C4-2B (cell line): Measurements from ENCODE around the gene ERO1A.
A peak's percentile ranks its signal among the peaks of the same experiment; 100 is the strongest.

ENCODE experiments used
- H3K27ac ChIP-seq: fragments of 450-650 bp; 2 replicates; pipeline ENCODE4 v1.5.1; 2017
- ZFX ChIP-seq: fragments of 450-650 bp; IDR thresholded peaks from 2 replicates; pipeline ENCODE4 v1.6.1; 2017
- TF ChIP-seq, protein P1 (sequence below): fragments of 450-650 bp; conservative IDR thresholded peaks from 2 replicates; pipeline ENCODE4 v1.5.1; 2017; ENCODE audit warnings: mild to moderate bottlenecking

Gene ERO1A, protein sequence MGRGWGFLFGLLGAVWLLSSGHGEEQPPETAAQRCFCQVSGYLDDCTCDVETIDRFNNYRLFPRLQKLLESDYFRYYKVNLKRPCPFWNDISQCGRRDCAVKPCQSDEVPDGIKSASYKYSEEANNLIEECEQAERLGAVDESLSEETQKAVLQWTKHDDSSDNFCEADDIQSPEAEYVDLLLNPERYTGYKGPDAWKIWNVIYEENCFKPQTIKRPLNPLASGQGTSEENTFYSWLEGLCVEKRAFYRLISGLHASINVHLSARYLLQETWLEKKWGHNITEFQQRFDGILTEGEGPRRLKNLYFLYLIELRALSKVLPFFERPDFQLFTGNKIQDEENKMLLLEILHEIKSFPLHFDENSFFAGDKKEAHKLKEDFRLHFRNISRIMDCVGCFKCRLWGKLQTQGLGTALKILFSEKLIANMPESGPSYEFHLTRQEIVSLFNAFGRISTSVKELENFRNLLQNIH

DNA sequence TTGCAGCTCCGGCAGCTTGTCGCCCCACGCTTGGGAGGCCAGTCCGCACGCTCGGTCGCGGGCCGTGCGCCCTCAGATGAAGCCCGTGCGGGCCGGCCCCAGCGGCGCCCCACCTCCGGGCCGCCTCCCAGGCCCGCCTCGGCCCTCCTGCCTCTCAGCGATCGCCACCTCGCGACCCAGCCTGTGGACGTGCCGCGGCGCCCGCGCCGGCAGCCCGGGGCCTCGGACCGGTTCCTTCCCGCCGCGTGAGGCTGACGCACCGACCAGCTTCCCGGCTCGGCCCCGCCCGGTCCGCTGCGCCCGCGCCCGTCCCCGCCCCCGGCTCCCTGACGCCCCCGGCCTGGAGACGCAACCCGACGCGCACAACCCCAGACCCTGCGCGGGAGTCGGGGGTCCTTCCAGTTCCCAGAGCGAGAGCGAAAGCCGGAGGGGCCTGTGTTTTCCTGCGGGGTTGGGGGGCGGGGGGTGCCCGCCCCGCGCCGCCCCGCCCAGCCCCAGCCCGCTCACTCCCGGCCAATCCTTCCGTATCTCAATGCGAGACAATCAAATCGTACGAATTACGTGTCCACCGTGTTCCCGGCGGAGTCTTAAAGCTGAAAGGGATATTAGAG lies at the start of gene ERO1A:
ERO1A (minus strand) TSS at position 78 of the 611 bp plus-strand sequence; CDS start at position 1, 77 bp downstream.
- H3K27ac ChIP-seq = peak within 1 kb of the TSS; percentile 92
- TF ChIP-seq, protein P1, sequence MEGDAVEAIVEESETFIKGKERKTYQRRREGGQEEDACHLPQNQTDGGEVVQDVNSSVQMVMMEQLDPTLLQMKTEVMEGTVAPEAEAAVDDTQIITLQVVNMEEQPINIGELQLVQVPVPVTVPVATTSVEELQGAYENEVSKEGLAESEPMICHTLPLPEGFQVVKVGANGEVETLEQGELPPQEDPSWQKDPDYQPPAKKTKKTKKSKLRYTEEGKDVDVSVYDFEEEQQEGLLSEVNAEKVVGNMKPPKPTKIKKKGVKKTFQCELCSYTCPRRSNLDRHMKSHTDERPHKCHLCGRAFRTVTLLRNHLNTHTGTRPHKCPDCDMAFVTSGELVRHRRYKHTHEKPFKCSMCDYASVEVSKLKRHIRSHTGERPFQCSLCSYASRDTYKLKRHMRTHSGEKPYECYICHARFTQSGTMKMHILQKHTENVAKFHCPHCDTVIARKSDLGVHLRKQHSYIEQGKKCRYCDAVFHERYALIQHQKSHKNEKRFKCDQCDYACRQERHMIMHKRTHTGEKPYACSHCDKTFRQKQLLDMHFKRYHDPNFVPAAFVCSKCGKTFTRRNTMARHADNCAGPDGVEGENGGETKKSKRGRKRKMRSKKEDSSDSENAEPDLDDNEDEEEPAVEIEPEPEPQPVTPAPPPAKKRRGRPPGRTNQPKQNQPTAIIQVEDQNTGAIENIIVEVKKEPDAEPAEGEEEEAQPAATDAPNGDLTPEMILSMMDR = no peak; the same call in none of the 2 replicates
- peak; percentile 93 for TF ChIP-seq ZFX

DNA sequence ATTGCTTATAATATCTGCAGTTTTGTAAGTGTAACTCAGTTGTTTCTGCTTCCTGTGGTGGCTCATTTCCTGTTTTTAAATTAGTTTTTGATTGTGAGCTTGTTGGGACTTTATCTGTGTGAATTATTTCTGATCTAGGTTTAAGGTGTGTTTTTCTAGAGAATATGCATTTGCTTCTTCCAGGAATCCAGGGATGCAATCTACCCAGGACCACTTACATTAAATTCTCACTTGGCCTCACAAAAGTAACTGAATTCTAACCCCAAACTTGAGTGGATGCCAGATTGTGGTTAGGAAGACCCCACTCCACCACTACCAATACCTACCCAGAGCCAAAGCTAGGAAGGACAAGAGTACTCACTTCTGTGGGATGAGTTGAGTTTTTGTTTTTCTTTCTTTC lies 46.5 kb upstream of the ERO1A start:
- H3K27ac ChIP-seq = no peak overlapping the region
- TF ChIP-seq ZFX = no peak
- TF ChIP-seq, protein P1 = no peak

DNA sequence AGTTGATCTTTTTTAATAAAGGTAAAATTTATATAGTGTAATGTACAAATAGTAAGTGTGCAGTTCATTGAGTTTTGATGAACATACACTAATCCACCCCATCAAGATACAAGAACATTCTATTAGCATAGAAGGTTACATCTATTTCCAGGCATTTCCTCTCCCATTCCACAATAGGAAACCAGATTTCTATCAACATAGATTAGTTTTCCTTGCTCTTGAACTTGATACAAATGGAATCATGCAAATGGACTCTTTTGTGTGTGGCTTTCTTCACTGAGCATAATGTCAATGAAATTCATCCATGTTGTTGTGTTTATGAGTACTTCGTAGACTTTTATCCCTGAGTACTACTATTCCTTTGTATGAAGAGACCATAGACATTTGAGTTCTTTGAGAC lies 45.4 kb upstream of the ERO1A start:
- H3K27ac ChIP-seq = no peak overlapping the region
- no peak for TF ChIP-seq ZFX
- TF ChIP-seq, protein P1 = no peak

DNA sequence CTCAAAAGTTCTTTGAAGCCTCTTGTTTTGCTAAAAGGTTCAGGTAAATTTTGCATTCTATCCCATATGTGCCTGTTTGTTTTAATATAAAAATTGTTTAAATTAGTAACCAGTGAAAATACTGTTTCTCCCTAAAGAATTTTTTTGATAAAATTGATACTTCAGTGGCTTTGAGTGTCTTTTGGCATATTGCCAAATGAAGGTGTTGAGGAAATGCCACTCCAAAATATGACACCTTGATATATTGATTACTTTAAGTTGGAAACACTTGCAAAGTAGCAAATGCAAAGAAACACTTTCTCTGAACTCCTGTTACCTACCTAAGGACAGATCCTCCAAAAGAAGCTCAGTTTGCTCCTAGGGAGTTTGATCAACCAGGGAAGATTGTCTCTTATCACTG lies 43.1 kb upstream of the ERO1A start:
- TF ChIP-seq, protein P1 = no peak
- TF ChIP-seq ZFX = no peak
- H3K27ac ChIP-seq = no peak overlapping the region

DNA sequence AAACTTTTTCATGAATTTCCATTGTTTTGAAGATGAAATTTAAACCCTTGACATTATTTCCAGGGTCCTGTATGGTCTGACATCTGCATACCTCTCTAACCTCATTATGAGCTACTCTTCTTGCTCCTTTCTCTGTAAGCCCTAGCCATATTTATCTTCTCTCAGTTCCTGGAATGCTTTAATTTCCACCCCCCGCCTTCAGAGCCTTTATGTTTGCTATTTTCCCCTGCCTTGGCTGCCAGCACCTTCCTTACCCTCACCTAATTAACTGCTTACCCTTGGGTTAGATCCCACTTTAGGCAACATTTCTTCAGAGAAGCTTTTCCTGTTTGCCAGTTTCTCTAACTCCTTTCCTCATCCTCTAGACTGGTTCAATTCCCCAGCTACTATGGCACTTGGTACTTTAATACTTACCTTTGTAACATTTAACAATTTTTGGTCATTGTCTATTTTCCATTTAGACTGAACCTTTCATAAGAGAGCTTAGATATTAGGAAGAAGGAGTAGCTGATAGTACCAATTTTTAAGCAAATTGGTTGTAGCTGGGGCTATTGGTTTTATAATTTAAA lies 40.6 kb upstream of the ERO1A start:
- no peak for TF ChIP-seq ZFX
- TF ChIP-seq, protein P1 = no peak
- no peak overlapping the region for H3K27ac ChIP-seq

DNA sequence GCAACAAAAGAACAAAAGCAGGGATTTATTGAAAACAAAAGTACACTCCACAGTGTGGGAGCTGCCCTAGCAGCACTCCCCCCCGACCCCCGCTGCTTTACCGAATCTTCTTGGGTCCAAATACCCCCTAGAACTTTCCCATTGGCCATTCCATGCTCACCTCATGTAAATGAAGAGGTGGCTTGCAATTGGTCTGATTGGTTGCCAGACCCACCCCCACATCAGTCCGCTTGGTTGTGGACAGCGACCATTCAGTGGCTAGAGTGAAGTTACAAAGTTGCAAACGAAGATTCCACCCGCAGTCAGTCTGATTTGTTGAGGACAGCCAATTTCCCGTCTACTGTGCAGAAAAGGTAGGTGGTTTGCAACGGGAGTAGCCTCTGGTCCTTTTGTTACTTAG lies 38.5 kb upstream of the ERO1A start:
- no peak for TF ChIP-seq ZFX
- TF ChIP-seq, protein P1 = no peak
- H3K27ac ChIP-seq = no peak overlapping the region

DNA sequence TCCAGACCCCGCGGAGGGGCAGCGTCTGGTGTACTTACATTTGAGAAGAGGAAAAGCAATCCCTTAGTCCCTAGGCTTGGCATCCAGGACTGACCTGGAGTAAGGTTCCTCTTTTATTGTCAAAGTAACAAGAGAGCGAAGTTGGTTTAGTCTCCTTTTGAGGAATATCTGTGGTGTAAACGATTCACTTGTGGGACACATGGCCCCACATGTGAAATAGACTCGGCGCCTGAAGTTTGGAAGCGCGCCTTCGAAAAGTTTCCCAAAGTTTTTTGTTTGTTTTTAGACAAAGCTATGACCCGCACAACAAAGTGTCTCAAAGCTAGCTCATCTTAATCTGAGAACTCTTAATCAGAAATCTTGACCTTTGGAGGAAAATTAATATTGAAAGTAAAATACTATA lies 35.4 kb upstream of the ERO1A start:
- peak overlapping the region; percentile 90 for H3K27ac ChIP-seq
- TF ChIP-seq ZFX = no peak; the same call in 1 of the 2 replicates
- TF ChIP-seq, protein P1 = no peak
